ENCODE results near the gene TMEM131L. TPM values are rescaled to one million over a fixed set of nuclear protein-coding genes. Genes with fewer than 3 reads are reported as not detected.

The TMEM131L gene
- total RNA-seq, 1 experiment from 2014 or later: 14.6 TPM

- peaks cover 4 to 13% (median 9%) of the 10 kb centered on the region in 3 experiments; a peak in 4 of 7 replicates for H3K36me3 Mint-ChIP-seq (ENCODE audit: insufficient read depth in 1 of 3, low read depth in 3 of 3)
- Histone ChIP-seq H3K56ac (ENCODE audit: insufficient read length, low read depth, low read length) (no peak overlapping the region), H3K9me3 (ENCODE audit: control insufficient read depth, low read depth, low read length) (no peaks in the 10 kb centered on the region), H4K91ac (ENCODE audit: insufficient read length, low read depth, low read length) (no peak overlapping the region), H3K23me2 (ENCODE audit: insufficient read length, low read depth, low read length, poor library complexity, severe bottlenecking) (no peaks in the 10 kb centered on the region), H3K79me2 (ENCODE audit: insufficient read depth, low read length) (no peaks in the 10 kb centered on the region), H4K8ac (replicated peaks; ENCODE audit: insufficient read length, low read depth, low read length) (no peak overlapping the region), H3K4me2 (ENCODE audit: insufficient read depth, insufficient read length, low read length) (no peak overlapping the region), H2BK20ac (ENCODE audit: low read depth, low read length, poor library complexity, severe bottlenecking) (no peak overlapping the region), H3K4me1 (ENCODE audit: insufficient read depth, low read length) (peaks cover 6% of the 10 kb centered on the region; the same call in 1 of the 2 replicates), H4K20me1 (ENCODE audit: control insufficient read depth, insufficient read depth, insufficient read length) (no peaks in the 10 kb centered on the region), H2BK15ac (ENCODE audit: low read depth, low read length) (no peak overlapping the region), H3T11ph (ENCODE audit: low read length) (no peak overlapping the region), H3K27ac (ENCODE audit: insufficient read length, low read depth, low read length) (no peak overlapping the region), H4K5ac (ENCODE audit: insufficient read length, low read depth, low read length) (no peak overlapping the region), H2AFZ (ENCODE audit: low read length) (no peak overlapping the region), H3K79me1 (ENCODE audit: insufficient read depth, low read depth, low read length, poor library complexity, severe bottlenecking) (no peaks in the 10 kb centered on the region), H3K14ac (ENCODE audit: insufficient read depth, low read length) (no peak overlapping the region), H3K9ac (ENCODE audit: extremely low read depth, insufficient read length, low read length) (no peak overlapping the region), H3K27me3 (ENCODE audit: insufficient read depth, low read length) (no peaks in the 10 kb centered on the region), H3K23ac (ENCODE audit: insufficient read length, low read depth, low read length) (no peak overlapping the region), H2BK120ac (ENCODE audit: low read depth, low read length, poor library complexity, severe bottlenecking) (no peak overlapping the region), H2BK12ac (ENCODE audit: insufficient read length, low read depth, low read length) (no peak overlapping the region), H2BK5ac (ENCODE audit: insufficient read length, low read length) (no peak overlapping the region), H3K4ac (ENCODE audit: low read depth, low read length) (no peak overlapping the region), H3K18ac (ENCODE audit: insufficient read length, low read depth, low read length) (no peak overlapping the region), H2AK5ac (ENCODE audit: insufficient read length, low read length) (no peak overlapping the region)
- H3K4me1 Mint-ChIP-seq: peaks cover 30 to 54% of the 10 kb centered on the region in 2 experiments
- no peaks in the 10 kb centered on the region for H3K27me3 Mint-ChIP-seq (ENCODE audit: low read depth)
- H3K4me3 Mint-ChIP-seq: no peak overlapping the region
- DNase-seq: no peak
- no peaks in the 10 kb centered on the region for H3K9me3 Mint-ChIP-seq
- WGBS (ENCODE audit: extremely low coverage, insufficient read length, low lambda C conversion rate): no CpG with 5 or more reads among the region's 6 CpGs
- TF ChIP-seq, protein P1, sequence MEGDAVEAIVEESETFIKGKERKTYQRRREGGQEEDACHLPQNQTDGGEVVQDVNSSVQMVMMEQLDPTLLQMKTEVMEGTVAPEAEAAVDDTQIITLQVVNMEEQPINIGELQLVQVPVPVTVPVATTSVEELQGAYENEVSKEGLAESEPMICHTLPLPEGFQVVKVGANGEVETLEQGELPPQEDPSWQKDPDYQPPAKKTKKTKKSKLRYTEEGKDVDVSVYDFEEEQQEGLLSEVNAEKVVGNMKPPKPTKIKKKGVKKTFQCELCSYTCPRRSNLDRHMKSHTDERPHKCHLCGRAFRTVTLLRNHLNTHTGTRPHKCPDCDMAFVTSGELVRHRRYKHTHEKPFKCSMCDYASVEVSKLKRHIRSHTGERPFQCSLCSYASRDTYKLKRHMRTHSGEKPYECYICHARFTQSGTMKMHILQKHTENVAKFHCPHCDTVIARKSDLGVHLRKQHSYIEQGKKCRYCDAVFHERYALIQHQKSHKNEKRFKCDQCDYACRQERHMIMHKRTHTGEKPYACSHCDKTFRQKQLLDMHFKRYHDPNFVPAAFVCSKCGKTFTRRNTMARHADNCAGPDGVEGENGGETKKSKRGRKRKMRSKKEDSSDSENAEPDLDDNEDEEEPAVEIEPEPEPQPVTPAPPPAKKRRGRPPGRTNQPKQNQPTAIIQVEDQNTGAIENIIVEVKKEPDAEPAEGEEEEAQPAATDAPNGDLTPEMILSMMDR (conservative IDR thresholded peaks at IDR 0.05): no peak
- H3K27ac Mint-ChIP-seq: peak overlapping the region in 1 of 3 experiments; percentile 12; a peak in 2 of 7 replicates
Measured at GRCh38 chr4:153542131-153542530, 76.0 kb downstream of the TMEM131L start.

Data from H9 (cell line).